Epithelial cell of esophagus (primary cell): ENCODE data around the gene STIM1.
A peak's percentile ranks its signal among the peaks of the same experiment; 100 is the strongest.

Source experiments
- DNase-seq: peaks from one replicate; pipeline ENCODE4 v3.0.0; 2010; ENCODE audit warnings: low read depth
- H3K4me3 ChIP-seq: 2 replicates; pipeline ENCODE4 v1.5.1; 2011; ENCODE audit warnings: mild to moderate bottlenecking, low read length, control low read depth
- TF ChIP-seq, protein P1 (sequence below): IDR thresholded peaks from 2 replicates; pipeline ENCODE4 v1.5.1; 2011; ENCODE audit warnings: low read depth, mild to moderate bottlenecking, low read length, control low read depth, inconsistent platforms; ENCODE audit not compliant: insufficient read depth; ENCODE audit errors: missing control alignments

STIM1 gene

GRCh38 chr11:3880724-3881123 lies 25.3 kb downstream of the STIM1 start:
- DNase-seq = peak; percentile 59
- TF ChIP-seq, protein P1, sequence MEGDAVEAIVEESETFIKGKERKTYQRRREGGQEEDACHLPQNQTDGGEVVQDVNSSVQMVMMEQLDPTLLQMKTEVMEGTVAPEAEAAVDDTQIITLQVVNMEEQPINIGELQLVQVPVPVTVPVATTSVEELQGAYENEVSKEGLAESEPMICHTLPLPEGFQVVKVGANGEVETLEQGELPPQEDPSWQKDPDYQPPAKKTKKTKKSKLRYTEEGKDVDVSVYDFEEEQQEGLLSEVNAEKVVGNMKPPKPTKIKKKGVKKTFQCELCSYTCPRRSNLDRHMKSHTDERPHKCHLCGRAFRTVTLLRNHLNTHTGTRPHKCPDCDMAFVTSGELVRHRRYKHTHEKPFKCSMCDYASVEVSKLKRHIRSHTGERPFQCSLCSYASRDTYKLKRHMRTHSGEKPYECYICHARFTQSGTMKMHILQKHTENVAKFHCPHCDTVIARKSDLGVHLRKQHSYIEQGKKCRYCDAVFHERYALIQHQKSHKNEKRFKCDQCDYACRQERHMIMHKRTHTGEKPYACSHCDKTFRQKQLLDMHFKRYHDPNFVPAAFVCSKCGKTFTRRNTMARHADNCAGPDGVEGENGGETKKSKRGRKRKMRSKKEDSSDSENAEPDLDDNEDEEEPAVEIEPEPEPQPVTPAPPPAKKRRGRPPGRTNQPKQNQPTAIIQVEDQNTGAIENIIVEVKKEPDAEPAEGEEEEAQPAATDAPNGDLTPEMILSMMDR = no peak
- H3K4me3 ChIP-seq = no peak overlapping the region

- TF ChIP-seq, protein P1 = no peak
- no peak for DNase-seq
- H3K4me3 ChIP-seq = no peak overlapping the region
Observed at GRCh38 chr11:3882655-3883054, 27.2 kb downstream of the STIM1 start.

GRCh38 chr11:3885855-3886254 lies 30.4 kb downstream of the STIM1 start:
- TF ChIP-seq, protein P1 = no peak
- no peak overlapping the region for H3K4me3 ChIP-seq
- no peak for DNase-seq

DNA sequence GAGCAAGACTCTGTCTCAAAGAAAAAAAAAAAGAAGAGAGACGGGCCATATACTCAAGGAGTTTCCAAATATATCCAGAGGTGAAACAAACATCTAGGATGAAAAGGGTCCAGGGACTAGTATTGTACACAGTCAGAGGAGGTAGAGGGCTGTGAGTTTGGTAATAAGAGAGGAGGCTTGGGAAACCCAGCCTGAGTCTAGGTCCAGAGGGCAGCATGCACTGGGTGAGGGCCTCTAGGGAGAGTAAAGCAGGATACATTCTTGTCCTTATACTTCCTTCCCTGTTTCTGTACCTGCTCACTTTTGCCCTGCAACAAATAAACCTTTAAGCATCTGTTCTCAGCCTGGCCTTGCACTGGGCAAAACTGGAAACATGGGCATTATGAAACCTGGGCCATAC lies 31.5 kb downstream of the STIM1 start:
- H3K4me3 ChIP-seq = no peak overlapping the region
- DNase-seq = no peak
- TF ChIP-seq, protein P1 = no peak

DNA sequence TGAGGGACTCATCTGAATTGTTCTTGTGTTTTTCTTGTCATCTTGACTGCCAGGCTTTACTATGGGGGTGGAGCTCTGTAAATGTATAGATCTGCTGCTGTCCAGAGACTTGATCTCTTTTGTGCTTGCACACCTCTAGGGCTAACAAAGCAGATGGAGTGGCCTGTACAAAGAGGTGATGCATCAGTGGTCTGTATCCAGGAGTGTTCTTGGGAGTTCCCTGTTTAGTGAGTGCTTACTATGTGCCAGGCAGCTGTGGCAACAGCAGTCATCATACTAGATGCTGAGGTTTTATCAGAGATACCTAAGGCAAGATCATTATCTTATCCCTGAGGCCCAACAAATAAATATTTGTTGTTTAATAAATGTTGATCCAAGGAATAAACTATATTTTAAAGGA lies 33.4 kb downstream of the STIM1 start:
- H3K4me3 ChIP-seq = no peak overlapping the region
- no peak for DNase-seq
- TF ChIP-seq, protein P1 = no peak

- H3K4me3 ChIP-seq = no peak overlapping the region
- TF ChIP-seq, protein P1 = no peak
- no peak for DNase-seq
Observed at GRCh38 chr11:3890014-3890413, 34.5 kb downstream of the STIM1 start.

- TF ChIP-seq, protein P1 = no peak
- no peak overlapping the region for H3K4me3 ChIP-seq
- DNase-seq = no peak
Observed at GRCh38 chr11:3890806-3891205, 35.3 kb downstream of the STIM1 start.
